T-helper 9 cell (primary cell): ENCODE data around the gene CHST15.

Experiments used
- DNase-seq: peaks from one replicate; pipeline ENCODE4 v3.0.0-alpha.2; 2020
- total RNA-seq, 2 donors: gene quantifications; one replicate each; lab custom pipeline; 2026; lab: John Stamatoyannopoulos, UW

Gene CHST15
- total RNA-seq: 0 to 7.1 reads per million in 2 donors

DNA sequence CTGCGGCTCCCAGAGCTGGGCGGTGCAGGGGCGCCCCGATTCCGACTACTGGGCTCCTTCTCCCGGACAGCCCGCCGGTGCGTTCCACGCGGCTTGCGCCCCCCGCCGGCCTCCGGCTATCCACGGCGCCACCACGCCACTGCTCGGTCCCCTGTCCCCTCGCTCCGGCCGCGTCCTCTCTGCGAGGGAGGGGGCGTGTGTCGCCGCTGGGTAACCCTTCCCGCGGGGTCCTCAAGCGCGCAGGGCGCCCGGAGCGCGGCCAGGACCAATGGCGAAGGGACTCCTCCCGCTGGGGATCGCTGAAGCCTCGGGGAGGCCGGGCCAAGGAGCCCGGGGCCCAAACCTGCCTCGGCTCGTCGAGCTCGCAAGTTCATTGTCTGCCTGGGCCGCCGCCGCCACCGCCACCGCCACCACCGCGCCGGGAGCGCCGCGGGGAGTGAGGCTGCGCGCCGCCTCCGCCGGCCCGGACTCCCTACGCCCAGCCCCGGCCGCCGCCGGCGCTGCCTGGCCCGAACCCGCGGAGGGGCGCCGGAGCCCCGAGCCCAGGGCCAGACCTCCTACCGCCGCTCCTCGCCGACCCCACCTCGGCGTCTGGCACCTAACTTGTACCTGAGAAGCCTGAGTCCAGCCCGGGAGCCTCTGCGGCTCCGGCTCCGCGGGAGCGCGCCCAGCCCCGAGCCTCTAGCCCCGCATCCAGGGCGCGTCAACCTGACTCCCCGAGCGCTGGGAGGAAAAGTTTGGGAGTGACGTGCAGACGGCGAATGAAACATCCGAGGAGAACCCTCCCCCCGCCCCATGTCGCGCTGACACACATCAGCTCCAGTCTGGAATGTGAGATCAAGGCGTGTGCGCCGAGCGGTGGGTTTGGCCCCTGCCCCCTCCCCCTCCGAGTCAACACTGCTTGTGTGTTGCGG, at the start of gene CHST15:
Gene CHST15 (minus strand): TSS at position 739 of the 914 bp plus-strand sequence. CDS start 47,386 bp downstream, outside the sequence.
- DNase-seq: no peak

DNA sequence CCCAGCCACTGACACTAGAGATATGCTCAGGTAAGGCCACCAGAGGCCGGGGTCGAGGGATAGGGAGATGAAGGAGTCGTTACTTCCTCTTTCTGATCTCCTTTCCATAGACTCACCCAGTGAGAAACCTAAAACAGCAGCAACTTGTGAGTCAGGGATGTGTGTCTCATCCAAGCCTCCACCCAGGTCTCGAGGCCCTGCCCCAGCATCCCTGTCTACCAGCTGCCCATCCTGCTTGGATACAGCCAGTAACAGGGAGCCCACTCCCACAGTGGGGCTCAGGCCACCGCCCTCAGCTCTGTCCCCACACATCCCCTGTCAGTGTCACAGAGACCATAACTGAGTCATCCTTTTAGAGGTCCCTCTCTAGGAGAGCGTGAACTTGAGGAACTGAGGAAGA, 49.6 kb upstream of the CHST15 start:
- DNase-seq: no peak

- DNase-seq: no peak
Measured at GRCh38 chr10:124142006-124142739, 48.8 kb upstream of the CHST15 start.

GRCh38 chr10:124138883-124139348, 45.5 kb upstream of the CHST15 start:
- no peak for DNase-seq

DNA sequence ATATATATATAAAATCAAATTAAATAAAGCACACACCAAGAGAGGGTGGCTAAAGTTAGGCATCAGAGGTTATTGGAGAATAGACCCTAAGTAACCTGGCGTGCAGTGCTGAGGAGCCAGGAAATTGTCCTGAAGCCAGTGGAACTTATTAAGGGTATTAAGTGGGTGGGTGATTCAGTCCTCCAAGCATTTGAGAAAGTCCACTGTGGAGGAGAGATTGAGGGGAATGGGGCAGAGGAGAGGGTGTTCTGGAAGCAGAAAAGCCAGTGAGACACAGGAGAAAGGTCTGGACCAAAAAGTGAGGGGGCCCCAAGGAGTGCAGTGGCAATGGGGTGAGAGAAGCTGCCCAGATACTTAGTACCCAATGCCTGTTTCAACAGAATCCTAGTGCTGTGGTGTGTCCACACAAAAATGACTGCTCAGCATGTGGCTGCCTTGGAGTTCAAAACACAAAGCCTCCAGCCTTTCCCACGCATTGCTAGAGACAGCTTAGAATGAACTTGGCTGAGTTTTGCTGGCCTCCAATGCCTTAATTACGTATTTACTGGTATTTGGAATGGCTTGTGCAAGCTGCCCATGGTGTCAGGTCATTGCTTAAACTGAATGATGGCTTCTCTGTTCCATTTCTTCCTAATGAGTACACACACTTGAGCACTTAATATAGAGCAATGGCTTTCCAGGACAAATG, 44.9 kb upstream of the CHST15 start:
- no peak for DNase-seq

- DNase-seq: no peak
Measured at GRCh38 chr10:124134251-124134893, 41.0 kb upstream of the CHST15 start.

DNA sequence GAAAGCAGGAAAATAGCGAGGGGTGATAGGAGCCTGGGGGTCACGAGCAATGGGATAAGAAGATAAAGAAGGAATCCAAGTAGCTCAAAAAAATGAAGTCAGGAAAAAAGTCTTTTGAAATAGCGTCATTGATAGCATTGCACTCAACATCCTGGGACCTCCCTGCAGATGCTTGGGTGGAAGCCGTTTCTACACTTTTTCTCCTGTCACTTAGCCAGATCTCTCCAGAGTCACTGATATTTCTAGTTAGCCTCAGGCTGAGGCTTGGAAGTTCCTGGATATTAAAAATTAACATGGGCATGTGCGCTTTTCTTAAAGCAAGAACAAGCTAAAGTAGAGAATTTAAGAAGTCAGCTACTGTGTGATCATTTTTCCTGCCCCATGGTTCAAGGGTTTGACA, 39.5 kb upstream of the CHST15 start:
- no peak for DNase-seq

- no peak for DNase-seq
Measured at GRCh38 chr10:124132306-124132705, 38.9 kb upstream of the CHST15 start.

DNA sequence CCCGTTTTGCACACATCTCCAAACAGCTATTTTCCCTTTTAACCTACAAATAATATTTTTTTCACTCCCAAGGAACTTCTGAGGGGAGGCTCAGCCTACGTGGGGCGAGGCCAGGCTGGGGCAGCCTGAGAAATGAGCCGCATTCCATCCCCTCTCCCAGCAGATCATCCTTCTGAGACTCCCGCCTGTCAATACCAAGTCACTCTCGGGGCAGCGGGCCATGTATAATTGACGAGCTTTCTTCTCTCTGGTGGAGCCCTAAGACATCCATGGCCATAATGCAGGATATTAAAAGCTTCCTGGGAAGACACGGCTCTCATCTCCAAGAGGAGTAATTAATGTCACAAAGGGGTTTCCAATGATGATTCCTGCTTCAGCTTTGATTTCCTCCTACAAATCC, 37.8 kb upstream of the CHST15 start:
- DNase-seq: no peak

- DNase-seq: no peak
Measured at GRCh38 chr10:124130198-124130900, 37.0 kb upstream of the CHST15 start.

DNA sequence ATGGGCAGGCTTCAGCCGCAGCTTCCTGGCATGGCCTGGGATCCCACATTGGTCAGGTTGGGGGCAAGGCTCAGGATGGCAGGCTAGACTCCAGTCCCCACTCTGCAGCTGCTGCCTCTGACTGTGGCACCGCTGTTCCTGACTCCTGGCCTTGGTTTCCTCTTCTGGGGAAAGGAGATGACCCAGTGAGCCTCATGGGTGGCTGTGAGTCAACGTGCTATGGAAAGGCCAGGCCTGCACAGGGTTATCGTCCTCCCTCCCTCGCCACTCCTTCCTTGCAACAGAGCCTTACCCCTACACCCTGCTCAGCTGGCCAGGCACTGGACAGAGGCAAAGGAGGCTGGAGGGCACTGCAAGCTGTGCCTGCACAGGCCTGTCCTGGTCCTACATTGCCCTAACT, 36.1 kb upstream of the CHST15 start:
- no peak for DNase-seq

DNA sequence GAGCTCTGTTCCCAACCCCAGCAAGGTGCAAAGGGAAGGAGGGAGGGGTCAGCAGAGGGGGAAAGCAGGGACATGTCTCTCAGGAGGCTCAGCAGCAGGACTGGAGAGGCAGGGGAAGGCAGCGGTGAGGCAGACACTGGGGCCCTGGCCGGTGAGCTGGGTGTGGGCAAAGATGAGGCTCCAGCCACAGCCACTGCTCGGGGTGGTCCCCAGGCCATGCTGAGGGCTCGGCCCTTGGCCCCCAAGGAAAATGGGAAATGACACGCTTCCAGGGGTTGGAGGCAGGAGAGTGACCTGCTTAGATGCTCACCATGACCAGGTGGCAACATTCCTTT, 35.4 kb upstream of the CHST15 start:
- no peak for DNase-seq

GRCh38 chr10:124127965-124128810, 34.8 kb upstream of the CHST15 start:
- no peak for DNase-seq

DNA sequence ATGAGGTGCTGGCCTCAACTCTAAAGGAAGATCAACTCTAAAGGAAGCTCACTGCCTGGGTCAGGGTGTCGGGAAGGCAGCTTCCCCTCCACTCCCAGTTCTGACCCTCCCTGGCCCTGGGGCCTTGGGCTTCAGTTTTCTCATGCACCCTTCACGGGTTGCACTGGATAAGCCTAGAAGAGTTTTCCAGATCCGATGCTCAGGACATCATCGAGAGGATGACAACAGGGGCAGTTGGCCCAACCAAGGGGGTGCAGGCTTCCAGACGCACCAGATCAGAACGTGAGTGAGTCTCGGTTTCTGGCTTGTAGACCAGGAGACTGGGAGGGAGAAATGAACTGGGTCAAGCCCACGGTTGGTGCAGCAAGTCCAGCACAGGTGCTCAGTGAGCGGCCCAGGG, 34.2 kb upstream of the CHST15 start:
- no peak for DNase-seq

GRCh38 chr10:124126983-124127385, 33.6 kb upstream of the CHST15 start:
- no peak for DNase-seq

- DNase-seq: no peak
Measured at GRCh38 chr10:124126145-124126982, 33.0 kb upstream of the CHST15 start.

DNA sequence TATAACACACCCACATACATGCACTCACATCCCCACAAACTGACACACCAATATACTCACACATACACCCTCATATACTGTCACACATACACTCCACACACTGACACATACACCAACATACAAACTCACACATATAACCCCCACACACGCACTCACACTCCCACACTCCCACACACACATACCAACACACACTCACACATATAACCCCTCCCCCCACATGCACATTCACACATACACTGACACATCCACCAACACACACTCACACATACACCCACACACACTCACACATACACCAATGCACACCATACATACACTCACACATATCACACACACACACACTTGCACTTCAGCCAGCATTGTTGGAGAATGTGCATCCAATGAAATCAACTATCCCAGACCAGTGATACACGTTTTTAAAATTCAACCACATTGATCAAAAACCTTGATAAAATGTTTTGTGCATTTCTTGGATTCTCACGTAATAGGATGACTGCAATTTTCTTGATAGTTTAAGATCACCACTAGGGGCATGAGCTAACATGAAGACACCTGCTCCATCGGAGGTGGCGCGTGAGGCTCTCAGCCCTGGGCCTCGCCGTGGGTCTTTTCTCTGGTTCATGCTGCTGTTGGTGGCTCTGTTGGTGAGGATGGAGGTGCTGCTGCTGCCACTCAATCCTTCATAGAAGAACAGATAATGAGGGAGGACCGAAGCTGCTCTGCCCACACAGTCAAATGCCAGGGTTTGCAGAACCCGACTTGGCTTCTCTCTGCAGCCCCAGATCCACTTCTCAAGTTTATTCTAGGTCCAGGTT, 32.1 kb upstream of the CHST15 start:
- no peak for DNase-seq

- no peak for DNase-seq
Measured at GRCh38 chr10:124124769-124125161, 31.4 kb upstream of the CHST15 start.

DNA sequence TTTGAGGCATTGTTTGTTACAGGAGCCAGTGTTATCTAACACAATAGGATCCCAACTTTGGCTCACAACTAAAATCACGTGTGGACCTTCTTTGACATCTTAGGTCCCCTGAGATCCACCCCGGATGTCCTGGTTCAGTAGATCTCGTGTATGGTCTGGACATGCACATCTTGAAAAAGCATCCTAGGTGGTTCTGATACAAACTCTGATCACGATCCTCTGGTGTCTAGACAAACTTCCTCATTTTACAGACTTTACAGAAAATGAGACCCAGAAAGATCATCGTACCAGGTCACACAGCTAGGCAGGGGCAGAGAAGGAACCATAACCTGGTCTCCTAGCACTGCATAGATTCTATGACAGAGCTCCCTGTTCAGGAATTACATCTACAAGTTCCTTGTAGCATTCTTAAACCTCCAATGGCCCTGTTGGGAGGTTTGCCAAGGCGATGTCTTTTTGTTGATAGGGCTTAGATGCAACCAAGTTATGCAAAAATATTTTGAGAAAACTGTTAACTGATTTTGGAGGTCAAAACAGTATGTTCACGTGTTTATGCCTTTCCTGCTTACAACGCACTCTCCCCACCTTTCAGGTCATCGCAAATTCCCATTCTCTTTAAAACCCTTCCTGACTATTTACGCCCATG, 30.8 kb upstream of the CHST15 start:
- no peak for DNase-seq
